ENCODE data around the gene U2AF1L4. TPM values are rescaled to one million over a fixed set of nuclear protein-coding genes. Genes with fewer than 3 reads are reported as not detected.

The U2AF1L4 gene
- total RNA-seq, 1 donor from 2014 or later = 24.9 TPM

DNA sequence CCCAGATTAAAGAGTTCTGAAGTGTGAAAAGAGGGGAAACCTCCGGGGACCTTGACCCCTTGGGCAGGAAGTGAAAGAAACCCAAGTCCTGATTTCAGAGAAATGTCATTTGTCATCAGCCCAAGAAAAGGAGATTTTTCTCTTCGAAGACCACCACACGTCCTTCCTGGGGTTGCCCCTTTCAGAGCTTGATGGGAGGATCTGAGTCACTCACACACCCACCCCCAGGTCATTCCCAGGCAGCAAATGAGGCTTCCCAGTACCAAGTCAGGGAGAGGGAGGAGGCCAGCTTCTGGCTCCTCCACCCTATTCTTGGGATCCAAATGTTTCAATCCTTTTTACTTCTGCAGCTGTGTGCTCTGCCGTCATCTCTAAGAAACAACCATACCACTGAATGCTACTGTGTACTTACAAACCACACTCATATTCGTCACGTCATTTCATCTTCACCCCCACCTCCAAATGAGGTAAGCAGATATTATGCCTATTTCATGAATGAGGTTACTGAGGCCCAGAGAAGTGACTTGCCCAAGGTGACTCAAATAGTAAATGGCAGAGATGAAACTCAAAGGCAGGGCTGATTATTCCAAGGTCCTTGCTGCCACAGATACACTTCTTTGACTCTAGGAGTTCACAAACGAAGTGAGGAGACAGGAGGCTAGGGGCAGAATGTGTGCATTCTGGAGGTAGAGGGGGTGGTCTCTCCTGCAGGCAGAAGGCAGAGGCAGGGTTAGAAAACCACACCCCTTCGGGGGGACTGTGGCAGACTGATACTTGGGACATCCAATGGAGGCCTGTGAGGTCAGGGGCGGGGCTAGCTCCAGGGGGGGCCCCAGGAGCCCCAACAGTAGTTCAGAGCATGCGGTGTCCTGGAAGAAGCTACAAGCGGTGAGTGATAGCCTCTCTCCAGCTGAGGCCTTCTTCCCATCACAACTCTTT, 32.4 kb downstream of the U2AF1L4 start:
- Histone ChIP-seq H3K9me3 (replicated peaks) (no peaks in the 10 kb centered on the region), H3K27me3 (ENCODE audit: low read depth) (peaks cover 7% of the 10 kb centered on the region), H3K36me3 (no peaks in the 10 kb centered on the region), H3K4me1 (peaks cover 21% of the 10 kb centered on the region), H3K27ac (replicated peaks) (no peak overlapping the region), H3K4me3 (no peak overlapping the region)
- TF ChIP-seq, protein P1, sequence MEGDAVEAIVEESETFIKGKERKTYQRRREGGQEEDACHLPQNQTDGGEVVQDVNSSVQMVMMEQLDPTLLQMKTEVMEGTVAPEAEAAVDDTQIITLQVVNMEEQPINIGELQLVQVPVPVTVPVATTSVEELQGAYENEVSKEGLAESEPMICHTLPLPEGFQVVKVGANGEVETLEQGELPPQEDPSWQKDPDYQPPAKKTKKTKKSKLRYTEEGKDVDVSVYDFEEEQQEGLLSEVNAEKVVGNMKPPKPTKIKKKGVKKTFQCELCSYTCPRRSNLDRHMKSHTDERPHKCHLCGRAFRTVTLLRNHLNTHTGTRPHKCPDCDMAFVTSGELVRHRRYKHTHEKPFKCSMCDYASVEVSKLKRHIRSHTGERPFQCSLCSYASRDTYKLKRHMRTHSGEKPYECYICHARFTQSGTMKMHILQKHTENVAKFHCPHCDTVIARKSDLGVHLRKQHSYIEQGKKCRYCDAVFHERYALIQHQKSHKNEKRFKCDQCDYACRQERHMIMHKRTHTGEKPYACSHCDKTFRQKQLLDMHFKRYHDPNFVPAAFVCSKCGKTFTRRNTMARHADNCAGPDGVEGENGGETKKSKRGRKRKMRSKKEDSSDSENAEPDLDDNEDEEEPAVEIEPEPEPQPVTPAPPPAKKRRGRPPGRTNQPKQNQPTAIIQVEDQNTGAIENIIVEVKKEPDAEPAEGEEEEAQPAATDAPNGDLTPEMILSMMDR (IDR thresholded peaks at IDR 0.05; ENCODE audit: borderline replicate concordance) = no peak
- no peak for DNase-seq
- intact Hi-C loops (cut with micrococcal nuclease) = no loop called here

DNA sequence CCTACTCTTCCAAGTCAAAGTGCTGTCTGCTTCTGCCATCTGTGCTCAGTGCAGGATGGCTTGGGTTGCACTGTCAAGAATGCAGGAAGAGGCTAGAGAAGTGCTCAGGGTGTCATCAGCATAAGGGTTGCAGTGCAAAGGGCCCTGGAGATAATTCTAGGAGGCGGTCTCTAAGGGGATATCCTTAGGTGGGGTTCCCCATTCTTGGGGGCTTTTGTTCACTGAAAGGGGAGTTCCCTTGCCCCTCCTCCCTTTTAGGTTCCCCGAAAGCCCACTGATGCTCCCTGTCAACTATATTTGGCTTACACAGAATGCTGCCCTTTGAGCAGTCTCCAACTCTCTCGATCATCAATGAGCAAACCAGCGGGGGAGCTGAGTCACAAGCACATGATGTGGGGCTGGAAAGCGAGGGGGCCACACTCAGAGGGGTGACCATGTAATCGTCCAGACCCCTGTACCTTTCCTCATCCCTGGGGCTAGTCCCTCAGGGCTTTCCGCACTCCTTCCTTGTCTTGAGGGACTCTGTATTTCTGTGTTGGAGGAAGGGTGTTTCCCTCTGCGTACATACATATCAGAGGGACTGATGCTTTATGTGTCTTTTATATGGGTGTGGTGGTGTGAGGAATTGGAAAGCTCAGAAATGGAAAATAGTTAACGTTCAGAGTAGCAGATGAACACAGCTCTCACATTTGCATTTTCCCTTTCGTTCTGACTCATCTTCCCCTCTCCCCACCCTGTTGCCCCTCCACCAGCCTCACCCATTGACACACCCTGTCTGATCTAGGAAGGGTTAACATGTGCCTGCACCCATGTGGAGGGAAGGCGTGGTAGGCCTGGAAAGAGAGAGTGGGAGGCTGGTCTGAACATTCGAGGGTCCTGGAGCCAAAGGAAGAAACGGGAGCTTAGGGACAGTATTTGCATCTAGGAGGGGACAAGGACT, 34.2 kb downstream of the U2AF1L4 start:
- DNase-seq = no peak
- Histone ChIP-seq H3K4me1 (peaks cover 9% of the 10 kb centered on the region), H3K27me3 (ENCODE audit: low read depth) (peaks cover 15% of the 10 kb centered on the region), H3K36me3 (no peaks in the 10 kb centered on the region), H3K4me3 (no peak overlapping the region), H3K27ac (replicated peaks) (no peak overlapping the region), H3K9me3 (replicated peaks) (no peaks in the 10 kb centered on the region)
- TF ChIP-seq, protein P1 (IDR thresholded peaks at IDR 0.05; ENCODE audit: borderline replicate concordance) = no peak
- intact Hi-C loops (cut with micrococcal nuclease) = no loop called here

GRCh38 chr19:35708391-35708790, 36.8 kb downstream of the U2AF1L4 start:
- TF ChIP-seq, protein P1 (IDR thresholded peaks at IDR 0.05; ENCODE audit: borderline replicate concordance) = no peak
- Histone ChIP-seq H3K36me3 (no peaks in the 10 kb centered on the region), H3K27ac (replicated peaks) (no peak overlapping the region), H3K9me3 (replicated peaks) (no peaks in the 10 kb centered on the region), H3K4me3 (no peak overlapping the region), H3K27me3 (ENCODE audit: low read depth) (peaks cover 29% of the 10 kb centered on the region), H3K4me1 (no peaks in the 10 kb centered on the region)
- no peak for DNase-seq
- intact Hi-C loops (cut with micrococcal nuclease) = no loop called here

DNA sequence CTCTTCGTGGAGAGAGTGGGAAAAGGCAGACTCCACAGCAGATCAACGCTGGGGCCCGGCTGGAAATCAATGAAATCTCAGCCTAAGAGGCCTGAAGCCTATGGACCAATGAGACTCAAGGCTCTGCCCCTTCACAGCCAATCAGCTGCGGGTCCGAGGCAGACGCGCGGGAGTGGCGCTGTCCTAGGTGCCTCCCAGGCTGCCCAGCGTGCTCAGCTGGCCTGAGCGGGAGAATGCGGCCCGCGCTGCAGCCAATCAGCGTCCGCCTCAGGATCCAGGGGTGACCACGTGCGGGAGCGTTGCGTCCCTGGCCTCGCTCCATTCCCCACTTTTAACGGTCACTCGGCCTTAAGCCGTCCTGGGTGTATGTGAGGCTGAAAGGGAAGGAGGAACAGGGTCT, 41.0 kb downstream of the U2AF1L4 start, which contains the start of gene ZBTB32:
TSS of gene ZBTB32 (plus strand) at position 341 of the 400 bp plus-strand sequence. CDS start 10,069 bp downstream, outside the sequence.
- H3K36me3 ChIP-seq = no peaks in the 10 kb centered on the region
- TF ChIP-seq, protein P1 (IDR thresholded peaks at IDR 0.05; ENCODE audit: borderline replicate concordance) = no peak
- peaks cover 31% of the 10 kb centered on the region for H3K27me3 ChIP-seq (ENCODE audit: low read depth)
- H3K4me3 ChIP-seq = no peak within 1 kb of the TSS
- DNase-seq = no peak
- peaks cover 16% of the 10 kb centered on the region for H3K4me1 ChIP-seq
- intact Hi-C loops (cut with micrococcal nuclease) = no loop called here
- H3K9me3 ChIP-seq (replicated peaks) = no peaks in the 10 kb centered on the region
- H3K27ac ChIP-seq (replicated peaks) = no peak within 1 kb of the TSS

GRCh38 chr19:35703343-35703742, 41.9 kb downstream of the U2AF1L4 start:
- H3K27ac ChIP-seq (replicated peaks) = no peak overlapping the region
- no peak for DNase-seq
- H3K4me1 ChIP-seq = peaks cover 16% of the 10 kb centered on the region

More at GRCh38 chr19:35703343-35703742, 41.9 kb downstream of the U2AF1L4 start:
- peaks cover 26% of the 10 kb centered on the region for H3K27me3 ChIP-seq (ENCODE audit: low read depth)
- intact Hi-C loops (cut with micrococcal nuclease) = no loop called here
- no peaks in the 10 kb centered on the region for H3K36me3 ChIP-seq
- no peaks in the 10 kb centered on the region for H3K9me3 ChIP-seq (replicated peaks)
- H3K4me3 ChIP-seq = peak overlapping the region; percentile 72
- TF ChIP-seq, protein P1 (IDR thresholded peaks at IDR 0.05; ENCODE audit: borderline replicate concordance) = no peak
